PC-9 (cell line): ENCODE data around the gene OPN1SW.

ENCODE experiments used
- CTCF ChIP-seq: fragments of 200-600 bp; sonication (generic); conservative IDR thresholded peaks from 2 replicates; pipeline ENCODE4 v1.6.1; 2017; ENCODE audit warnings: mixed run types, antibody characterized with exemption, mild to moderate bottlenecking, moderate library complexity
- EZH2 ChIP-seq: fragments of 200-600 bp; sonication (generic); IDR thresholded peaks from 2 replicates; pipeline ENCODE4 v1.8.0; 2017; ENCODE audit warnings: antibody characterized with exemption, low read depth

GRCh38 chr7:128726737-128727072 is 48.9 kb downstream of the OPN1SW start:
- no peak for TF ChIP-seq EZH2
- TF ChIP-seq CTCF = no peak
